GM13977 (cell line): ENCODE measurements around the gene SHH.
A peak's percentile ranks its signal among the peaks of the same experiment; 100 is the strongest.

Source experiments
- DNase-seq: peaks from one replicate; pipeline ENCODE4 v3.0.0; 2012; ENCODE audit warnings: low spot score
- in situ Hi-C: fragments of 300-500 bp; cut with MboI; formaldehyde crosslinking; loops from one replicate; pipeline ENCODE4 v1.12.0; 2022; ENCODE audit warnings: low sequenced_read_pairs, low pct_unique_long_range_greater_than_20kb, mixed read lengths, inconsistent platforms; ENCODE audit not compliant: unreplicated experiment
- TF ChIP-seq, protein P1 (sequence below): IDR thresholded peaks from 2 replicates; pipeline ENCODE4 v1.5.1; 2012; ENCODE audit warnings: mild to moderate bottlenecking, control low read depth; ENCODE audit not compliant: insufficient read depth; ENCODE audit errors: extremely low read depth, missing control alignments

SHH gene

DNA sequence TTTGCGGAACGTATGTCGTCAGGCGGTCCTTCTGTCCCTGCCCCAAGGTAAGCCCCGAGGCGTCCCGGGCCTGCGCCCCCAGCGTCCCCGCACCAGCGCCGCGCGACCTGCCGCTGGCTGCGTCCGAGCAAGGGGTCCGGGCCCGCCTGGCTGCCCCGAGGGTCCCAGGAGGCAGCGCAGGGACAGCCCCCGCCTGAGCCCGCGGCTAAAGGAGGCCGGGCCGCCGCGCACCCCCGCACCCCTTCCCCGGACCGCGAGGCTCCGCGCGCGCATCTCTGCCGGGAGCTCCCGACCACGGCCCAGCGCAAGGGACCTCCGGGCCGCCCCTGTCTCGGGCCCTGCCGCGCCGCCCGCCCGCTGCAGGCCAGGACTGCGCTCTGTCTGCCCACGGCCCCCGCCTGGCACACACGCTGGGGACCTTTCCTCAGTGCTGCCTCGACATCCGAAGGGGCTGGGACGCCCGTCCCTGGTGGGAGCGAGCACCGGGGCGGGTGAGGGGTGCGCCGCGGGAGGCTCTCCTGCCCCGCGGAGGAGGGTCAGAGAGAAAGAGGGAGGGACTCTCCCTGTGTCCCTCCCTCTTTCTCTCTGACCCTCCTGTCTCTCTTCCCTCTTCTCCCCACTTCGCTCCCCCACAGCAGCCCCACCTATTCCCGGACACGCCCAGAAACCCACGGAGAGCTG lies 25.0 kb downstream of the SHH start:
- in situ Hi-C loops, result loop anchor here (25.0 kb wide), 1 partner anchor 1225 kb away; the partner anchor contains the start of gene MNX1

DNA sequence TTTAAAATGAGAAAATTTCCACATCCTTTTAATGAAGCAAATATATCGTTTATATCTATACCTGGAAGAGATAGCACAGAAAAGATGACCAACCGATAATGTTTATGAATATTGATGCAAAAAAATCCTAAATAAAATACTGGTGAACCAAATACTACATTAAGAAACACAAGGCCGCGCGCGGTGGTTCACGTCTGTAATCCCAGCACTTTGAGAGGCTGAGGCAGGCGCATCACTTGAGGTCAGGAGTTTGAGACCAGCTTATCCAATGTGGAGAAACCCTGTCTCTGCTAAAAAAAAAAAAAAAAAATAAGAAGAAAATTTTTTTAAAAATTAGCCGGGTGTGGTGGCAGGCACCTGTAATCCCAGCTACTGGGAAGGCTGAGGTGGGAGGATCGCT lies 25.8 kb downstream of the SHH start:
- DNase-seq, result no peak
- in situ Hi-C loops, result loop anchor here (25.0 kb wide), 1 partner anchor 1226 kb away; the partner anchor contains the start of gene MNX1
- TF ChIP-seq, protein P1, sequence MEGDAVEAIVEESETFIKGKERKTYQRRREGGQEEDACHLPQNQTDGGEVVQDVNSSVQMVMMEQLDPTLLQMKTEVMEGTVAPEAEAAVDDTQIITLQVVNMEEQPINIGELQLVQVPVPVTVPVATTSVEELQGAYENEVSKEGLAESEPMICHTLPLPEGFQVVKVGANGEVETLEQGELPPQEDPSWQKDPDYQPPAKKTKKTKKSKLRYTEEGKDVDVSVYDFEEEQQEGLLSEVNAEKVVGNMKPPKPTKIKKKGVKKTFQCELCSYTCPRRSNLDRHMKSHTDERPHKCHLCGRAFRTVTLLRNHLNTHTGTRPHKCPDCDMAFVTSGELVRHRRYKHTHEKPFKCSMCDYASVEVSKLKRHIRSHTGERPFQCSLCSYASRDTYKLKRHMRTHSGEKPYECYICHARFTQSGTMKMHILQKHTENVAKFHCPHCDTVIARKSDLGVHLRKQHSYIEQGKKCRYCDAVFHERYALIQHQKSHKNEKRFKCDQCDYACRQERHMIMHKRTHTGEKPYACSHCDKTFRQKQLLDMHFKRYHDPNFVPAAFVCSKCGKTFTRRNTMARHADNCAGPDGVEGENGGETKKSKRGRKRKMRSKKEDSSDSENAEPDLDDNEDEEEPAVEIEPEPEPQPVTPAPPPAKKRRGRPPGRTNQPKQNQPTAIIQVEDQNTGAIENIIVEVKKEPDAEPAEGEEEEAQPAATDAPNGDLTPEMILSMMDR, result no peak

More for the DNA sequence above, 25.0 kb downstream of the SHH start:
- DNase-seq, result peak; percentile 44
- TF ChIP-seq, protein P1, result no peak

DNA sequence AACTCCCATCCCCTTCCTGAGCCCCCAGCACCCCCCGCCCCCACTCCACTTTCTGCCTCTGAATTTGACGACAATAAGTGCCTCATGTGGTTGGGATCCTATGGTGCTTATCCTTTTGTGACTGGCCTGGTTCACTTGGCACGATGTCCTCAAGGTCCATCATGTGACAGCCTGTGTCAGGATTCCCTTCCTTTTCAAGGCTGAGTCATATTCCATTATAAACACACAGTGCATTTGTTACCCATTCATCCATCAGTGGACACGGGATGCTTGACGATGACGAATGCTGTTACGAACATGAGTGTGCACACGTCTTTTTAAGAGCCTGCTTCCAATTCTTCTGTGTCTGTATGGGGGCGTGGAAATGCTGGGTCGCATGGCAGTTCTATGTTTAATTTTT lies 26.7 kb downstream of the SHH start:
- in situ Hi-C loops, result loop anchor here (25.0 kb wide), 1 partner anchor 1227 kb away; the partner anchor contains the start of gene MNX1
- TF ChIP-seq, protein P1, result no peak
- no peak for DNase-seq

DNA sequence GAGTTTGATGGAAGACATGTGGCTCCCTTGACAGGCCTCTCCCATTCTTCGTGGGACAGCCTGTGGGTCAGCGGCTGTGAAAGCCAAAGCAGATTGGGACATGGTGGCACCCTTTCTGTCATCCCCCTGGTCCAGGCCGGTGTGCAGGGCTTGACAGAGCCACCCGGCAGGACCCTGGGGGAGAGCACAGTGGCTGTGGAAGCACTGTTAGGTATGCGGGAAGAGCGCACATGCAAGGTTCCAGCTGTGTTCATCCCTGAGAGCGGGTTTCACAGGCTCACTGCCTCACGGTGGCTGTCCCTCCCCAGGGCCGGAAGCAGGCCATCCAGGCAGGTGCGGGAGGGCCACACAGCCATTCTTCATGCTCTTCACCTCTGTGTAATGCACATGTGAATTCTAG lies 29.8 kb downstream of the SHH start:
- TF ChIP-seq, protein P1, result no peak
- no peak for DNase-seq
- in situ Hi-C loops, result loop anchor here (25.0 kb wide), 1 partner anchor 1230 kb away; the partner anchor contains the start of gene MNX1

DNA sequence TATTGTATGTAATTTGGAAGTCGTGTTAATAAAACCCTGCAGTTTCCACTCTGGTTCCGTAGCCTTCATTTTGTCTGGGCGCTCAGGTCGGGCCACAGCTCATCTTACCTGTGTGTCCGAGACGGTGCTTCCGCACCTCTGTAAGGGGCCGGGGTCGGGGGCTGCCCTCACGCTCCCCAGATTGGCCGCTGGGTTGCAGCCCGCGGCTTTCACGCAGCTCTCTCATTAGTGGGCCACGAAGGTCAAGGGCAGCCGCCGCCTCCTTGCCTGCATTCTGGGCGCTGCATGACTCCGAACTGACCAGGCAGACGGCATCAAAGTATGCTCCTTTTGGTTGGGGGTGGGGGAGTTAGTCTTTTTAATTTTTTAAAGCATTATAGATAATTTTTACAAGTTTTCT lies 30.8 kb downstream of the SHH start:
- TF ChIP-seq, protein P1, result no peak
- DNase-seq, result no peak
- in situ Hi-C loops, result loop anchor here (25.0 kb wide), 1 partner anchor 1231 kb away; the partner anchor contains the start of gene MNX1

DNA sequence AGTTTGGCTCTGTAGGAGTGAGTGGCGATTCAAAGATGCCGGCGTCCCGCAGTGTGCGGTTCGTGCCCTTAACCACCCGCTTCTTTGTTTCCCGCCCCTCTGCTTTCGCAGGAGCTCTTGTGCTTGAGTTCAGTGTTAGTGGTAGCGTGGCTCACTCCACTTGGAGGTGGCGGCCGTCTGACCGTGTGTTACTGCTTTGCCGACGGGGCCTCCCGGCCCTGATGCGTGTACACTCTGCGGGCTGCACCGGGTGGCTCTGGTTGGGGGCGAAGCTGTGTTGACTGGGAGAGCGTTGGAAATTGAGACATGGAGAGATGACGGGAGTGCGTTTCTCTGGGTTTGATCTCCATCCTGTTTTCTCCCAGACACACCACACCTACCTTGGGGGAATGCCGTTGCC lies 31.4 kb downstream of the SHH start:
- TF ChIP-seq, protein P1, result no peak
- in situ Hi-C loops, result loop anchor here (25.0 kb wide), 1 partner anchor 1231 kb away; the partner anchor contains the start of gene MNX1

More for the DNA sequence above, 31.4 kb downstream of the SHH start:
- no peak for DNase-seq
